HG03064 (cell line): ENCODE measurements around the gene RCVRN.

Experiments used
- ATAC-seq: cut with Tn5 transposase; IDR thresholded peaks from one replicate; pipeline ENCODE4 v1.9.1; 2021; ENCODE audit warnings: low read depth; ENCODE audit not compliant: unreplicated experiment

The RCVRN gene

GRCh38 chr17:9899280-9900043 lies 5.6 kb downstream of the RCVRN start:
- ATAC-seq, result no peak

DNA sequence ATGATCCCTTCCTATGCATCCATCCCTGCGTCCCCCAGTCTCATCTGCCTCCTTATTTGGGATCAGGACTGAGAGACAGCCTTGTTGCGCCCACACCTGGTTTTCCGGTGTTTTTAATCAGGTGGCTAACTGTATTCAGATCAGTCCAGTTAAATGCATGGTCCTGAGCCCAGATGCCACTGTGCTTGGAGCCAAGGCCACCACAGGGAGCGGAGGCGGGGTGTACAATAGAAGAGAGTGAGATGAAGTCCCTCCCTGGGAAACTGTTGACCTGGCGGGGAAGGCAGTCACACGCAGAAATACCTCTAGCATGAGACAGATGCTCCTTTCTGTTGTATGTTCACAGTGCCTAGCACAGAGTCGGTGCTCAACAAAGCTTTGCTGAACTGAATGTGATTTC lies 6.3 kb downstream of the RCVRN start:
- ATAC-seq, result no peak

- ATAC-seq, result no peak
Measured at GRCh38 chr17:9897372-9897968, 7.6 kb downstream of the RCVRN start.

GRCh38 chr17:9895923-9896322 lies 9.1 kb downstream of the RCVRN start:
- ATAC-seq, result no peak

DNA sequence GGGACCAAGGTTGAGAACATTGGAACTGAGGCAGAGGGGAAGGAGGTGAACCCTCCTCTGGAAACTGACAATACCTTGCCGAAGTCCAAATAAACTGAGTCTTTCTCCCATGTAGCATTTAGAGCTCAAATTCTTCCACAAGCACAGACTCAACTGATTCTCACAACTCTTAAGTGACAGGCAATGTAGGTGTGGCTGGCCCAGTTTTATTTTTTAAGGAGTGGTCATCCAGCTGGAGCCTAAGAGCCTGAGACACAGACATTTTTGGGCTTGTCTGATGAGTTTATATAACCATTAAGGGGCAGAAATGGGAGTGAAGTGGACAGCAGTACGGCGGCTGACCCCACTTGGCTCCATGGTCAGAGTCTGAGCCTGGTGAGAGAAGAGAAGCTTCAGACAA lies 10.8 kb downstream of the RCVRN start:
- ATAC-seq, result no peak

GRCh38 chr17:9893411-9894012 lies 11.6 kb downstream of the RCVRN start:
- no peak for ATAC-seq

- ATAC-seq, result no peak
Measured at GRCh38 chr17:9890124-9890523, 14.9 kb downstream of the RCVRN start.

DNA sequence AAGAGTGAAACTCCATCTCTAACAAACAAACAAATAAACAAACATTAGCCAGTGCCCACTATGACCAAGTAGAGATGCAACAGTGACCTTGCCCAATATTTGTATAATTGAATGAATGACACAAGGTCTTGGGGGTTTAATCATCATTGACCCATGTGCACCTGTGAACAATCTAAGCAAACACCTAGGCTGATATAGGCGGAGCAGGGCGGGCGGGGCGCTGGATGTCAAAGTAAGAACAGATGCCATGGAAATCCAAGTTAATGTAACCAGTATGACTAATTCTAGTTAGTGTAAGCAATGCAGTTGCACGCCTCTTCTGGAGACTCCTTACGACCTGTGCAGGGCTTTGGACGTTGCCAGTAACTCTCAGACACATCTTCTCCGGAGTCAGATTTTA lies 17.6 kb downstream of the RCVRN start:
- no peak for ATAC-seq

GRCh38 chr17:9886141-9886930 lies 18.7 kb downstream of the RCVRN start:
- ATAC-seq, result no peak

GRCh38 chr17:9883451-9883850 lies 21.6 kb downstream of the RCVRN start:
- no peak for ATAC-seq

GRCh38 chr17:9880582-9880999 lies 24.5 kb downstream of the RCVRN start:
- no peak for ATAC-seq

DNA sequence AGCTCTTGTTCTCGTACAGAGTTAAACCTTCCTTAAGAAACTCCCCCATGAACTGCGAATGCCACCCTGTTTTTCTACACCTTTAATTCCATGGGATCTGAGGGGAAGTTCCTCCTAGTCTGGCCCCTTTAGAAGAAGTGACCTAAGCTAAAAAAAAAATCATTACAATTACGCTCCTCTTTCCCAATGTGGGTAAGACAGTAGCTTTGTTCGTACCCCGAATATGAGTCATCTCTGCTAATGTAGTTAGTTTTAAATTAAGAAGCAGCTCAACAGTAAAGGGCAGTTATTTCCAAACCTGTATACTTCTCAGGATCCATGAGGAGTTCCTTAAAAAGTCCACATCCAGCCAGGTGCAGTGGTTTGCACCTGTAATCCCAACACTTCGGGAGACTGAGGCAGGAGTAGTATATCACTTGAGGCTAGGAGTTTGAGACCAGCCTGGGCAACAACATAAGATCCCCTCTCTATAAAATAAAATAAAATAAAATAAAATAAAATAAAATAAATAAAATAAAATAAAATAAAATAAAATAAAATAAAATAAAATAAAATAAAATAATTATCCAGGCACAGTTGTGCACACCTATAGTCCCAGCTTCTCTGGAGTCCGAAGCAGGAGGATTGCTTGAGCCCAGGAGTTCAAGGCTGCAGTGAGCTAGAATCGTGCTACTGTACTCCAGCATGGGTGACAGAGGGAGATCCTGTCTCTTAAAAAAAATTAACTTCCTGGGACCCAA lies 26.1 kb downstream of the RCVRN start:
- no peak for ATAC-seq

GRCh38 chr17:9878356-9878755 lies 26.7 kb downstream of the RCVRN start:
- ATAC-seq, result no peak

DNA sequence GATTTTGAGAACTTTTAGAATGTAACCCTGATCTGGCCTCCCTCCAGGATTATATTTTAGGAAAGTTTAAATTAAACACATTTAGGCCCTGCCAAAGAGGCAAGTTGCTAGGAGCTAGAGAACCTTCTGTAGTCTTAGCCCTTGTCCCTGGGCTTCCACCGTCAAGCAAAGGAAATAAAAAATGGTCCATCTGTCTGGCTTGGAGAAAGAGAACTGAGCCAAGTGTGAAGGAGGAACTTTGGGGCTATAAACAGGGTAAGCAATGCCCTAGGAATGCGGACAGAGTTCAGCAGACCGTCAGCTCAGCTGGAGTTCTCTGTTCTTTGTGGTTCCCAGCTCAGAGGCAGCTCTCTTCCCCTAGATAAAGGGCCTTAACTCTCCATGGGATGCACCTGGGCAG lies 29.6 kb downstream of the RCVRN start:
- ATAC-seq, result no peak

GRCh38 chr17:9874722-9875121 lies 30.3 kb downstream of the RCVRN start:
- ATAC-seq, result no peak

- no peak for ATAC-seq
Measured at GRCh38 chr17:9872852-9873251, 32.2 kb downstream of the RCVRN start.

- no peak for ATAC-seq
Measured at GRCh38 chr17:9868552-9868951, 36.5 kb downstream of the RCVRN start.

DNA sequence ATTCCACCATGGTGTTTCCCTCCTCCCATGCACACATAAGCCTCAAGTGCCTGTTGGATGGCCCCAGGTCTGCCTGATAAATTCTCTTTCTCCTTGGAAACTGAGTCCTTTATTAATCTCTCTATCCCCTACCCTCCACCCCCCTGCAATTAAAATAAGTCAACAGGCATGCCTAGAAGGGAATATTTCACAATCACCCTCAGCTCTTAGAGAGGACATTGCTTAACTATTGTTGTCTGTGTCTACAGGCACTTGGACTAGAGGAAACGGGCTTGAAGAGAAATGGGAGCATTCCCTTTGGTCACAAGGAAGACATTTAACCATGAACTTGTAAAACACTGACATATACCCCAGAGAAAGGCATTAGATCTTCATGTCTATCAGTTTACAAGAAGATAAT lies 39.5 kb downstream of the RCVRN start:
- no peak for ATAC-seq

GRCh38 chr17:9862949-9863348 lies 42.1 kb downstream of the RCVRN start:
- ATAC-seq, result no peak

GRCh38 chr17:9862220-9862619 lies 42.9 kb downstream of the RCVRN start:
- no peak for ATAC-seq

DNA sequence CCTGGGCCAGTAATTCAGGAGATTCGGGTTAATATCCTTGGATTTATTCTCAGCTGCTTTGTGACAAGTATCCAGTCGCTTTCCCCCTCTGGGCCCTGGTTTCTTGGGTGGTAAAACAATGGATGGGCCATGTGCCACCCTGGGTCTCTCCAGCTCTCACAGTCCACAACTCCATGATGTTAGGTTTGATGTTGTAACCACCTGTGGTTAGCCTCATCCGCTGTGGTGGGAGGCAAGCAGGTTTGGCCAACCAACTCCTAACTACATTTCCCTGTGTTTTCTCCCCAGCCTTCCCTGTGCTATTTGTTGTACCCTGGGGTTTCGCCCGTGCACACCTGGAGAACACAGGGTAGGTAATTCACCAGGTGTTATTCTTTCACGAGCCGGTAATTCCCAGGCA lies 44.2 kb downstream of the RCVRN start:
- ATAC-seq, result no peak
